ENCODE data around the gene DOCK1. TPM values are rescaled to one million over a fixed set of nuclear protein-coding genes. Genes with fewer than 3 reads are reported as not detected.

Gene DOCK1
- total RNA-seq, 1 donor = 99.7 TPM

DNA sequence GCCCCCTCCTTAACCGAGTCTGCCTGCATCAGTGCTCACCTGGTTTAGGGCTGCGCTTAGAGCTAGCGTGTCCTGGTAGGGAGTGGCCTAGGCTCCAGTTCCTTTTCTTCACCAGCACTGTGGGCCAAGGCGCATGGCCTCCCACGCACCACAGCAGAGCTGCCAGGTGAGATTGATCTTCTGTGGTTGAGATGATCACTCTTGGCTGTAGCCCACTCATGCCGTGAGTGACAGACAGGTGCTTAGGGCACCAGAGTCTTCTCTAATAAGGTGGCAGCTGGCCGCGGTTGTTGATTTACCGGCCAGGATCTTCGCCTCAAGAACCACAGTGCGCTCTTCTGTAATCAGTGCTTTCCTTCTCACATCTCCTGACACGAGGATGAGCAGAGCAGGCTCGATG lies 448.3 kb downstream of the DOCK1 start:
- H3K4me3 ChIP-seq (ENCODE audit: low read depth, low read length) = no peak overlapping the region
- TF ChIP-seq, protein P1, sequence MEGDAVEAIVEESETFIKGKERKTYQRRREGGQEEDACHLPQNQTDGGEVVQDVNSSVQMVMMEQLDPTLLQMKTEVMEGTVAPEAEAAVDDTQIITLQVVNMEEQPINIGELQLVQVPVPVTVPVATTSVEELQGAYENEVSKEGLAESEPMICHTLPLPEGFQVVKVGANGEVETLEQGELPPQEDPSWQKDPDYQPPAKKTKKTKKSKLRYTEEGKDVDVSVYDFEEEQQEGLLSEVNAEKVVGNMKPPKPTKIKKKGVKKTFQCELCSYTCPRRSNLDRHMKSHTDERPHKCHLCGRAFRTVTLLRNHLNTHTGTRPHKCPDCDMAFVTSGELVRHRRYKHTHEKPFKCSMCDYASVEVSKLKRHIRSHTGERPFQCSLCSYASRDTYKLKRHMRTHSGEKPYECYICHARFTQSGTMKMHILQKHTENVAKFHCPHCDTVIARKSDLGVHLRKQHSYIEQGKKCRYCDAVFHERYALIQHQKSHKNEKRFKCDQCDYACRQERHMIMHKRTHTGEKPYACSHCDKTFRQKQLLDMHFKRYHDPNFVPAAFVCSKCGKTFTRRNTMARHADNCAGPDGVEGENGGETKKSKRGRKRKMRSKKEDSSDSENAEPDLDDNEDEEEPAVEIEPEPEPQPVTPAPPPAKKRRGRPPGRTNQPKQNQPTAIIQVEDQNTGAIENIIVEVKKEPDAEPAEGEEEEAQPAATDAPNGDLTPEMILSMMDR (IDR thresholded peaks at IDR 0.05; ENCODE audit: insufficient read depth, low read depth, low read length) = no peak
- no peak for DNase-seq (ENCODE audit: low read depth)

DNA sequence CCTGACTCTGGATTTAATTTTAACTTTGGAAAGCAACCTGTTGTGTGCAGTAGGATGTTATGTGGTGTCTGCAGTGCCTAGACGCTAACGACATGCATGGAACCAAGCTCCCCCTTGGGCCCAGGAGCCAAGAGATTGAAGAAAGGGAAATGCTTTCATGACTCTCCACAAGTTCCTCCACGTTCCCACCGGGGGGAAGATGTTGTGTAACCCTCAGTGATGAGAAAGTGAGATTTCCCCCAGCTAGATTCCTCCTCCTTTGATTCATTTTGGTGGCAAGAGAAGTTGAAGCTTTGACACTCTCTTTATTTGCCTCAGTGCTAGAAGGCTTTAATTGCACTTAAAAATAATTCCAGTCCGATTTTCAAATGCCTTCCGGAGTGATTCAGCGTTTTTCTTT lies 449.0 kb downstream of the DOCK1 start:
- no peak overlapping the region for H3K4me3 ChIP-seq (ENCODE audit: low read depth, low read length)
- no peak for DNase-seq (ENCODE audit: low read depth)
- TF ChIP-seq, protein P1 (IDR thresholded peaks at IDR 0.05; ENCODE audit: insufficient read depth, low read depth, low read length) = no peak

DNA sequence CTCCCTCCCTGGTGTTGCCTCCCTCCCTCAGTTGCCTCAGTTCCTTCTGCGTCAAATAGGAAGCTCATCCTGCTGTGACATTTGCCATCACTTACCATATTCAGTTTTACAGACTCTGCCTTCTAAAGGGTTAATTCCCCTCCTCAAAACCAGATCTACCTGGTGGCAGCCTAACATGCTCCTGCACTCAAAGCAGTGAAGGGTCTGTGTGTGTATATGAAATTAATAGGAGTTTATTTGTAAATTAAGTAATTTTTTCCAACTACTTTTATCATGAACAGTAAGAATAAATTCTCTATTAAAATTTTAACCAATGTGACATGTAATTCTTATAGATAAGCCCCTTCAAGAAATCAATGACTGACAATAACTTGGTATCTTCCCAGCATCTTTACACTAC lies 449.8 kb downstream of the DOCK1 start:
- DNase-seq (ENCODE audit: low read depth) = no peak
- TF ChIP-seq, protein P1 (IDR thresholded peaks at IDR 0.05; ENCODE audit: insufficient read depth, low read depth, low read length) = peak; percentile 30

DNA sequence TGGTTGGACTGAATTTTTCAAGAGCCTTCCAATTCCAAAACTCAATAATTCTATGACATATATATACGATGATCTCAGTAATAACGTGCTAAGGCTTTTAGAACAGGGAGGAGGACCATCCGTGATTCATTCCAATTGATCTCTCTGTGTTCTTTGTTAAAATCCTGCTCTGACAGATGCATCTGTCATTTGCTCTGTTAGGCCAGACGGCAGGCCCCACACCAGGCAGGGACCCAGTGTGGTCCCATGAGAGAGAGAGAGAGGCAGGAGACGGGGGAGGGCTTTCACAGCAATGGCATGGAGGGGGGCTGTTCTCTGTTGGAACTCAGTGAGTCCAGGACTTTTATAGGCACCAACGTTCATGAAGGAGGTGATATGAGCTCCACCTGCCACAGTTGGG lies 451.1 kb downstream of the DOCK1 start:
- TF ChIP-seq, protein P1 (IDR thresholded peaks at IDR 0.05; ENCODE audit: insufficient read depth, low read depth, low read length) = no peak
- no peak overlapping the region for H3K4me3 ChIP-seq (ENCODE audit: low read depth, low read length)
- DNase-seq (ENCODE audit: low read depth) = no peak

More for the DNA sequence above, 449.8 kb downstream of the DOCK1 start:
- H3K4me3 ChIP-seq (ENCODE audit: low read depth, low read length) = no peak overlapping the region

DNA sequence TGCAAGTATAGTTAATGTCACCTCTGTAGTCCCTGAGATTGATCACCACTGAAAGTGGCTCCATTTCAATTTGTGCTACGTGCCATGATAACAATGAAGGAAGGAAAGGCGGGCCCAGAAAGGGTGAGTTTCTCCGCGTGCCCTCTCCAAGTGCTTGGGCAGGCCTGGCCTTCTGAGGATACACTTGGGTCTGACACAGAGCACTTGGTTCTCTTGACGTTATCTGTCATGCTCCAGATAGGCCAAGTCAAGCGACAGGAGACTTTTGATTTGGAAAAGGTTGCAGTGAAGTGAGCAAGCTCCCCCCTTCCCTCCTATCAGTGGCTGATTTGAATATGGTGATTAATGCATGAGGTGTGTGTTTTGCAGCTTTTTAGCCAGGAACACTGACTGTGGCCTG lies 452.0 kb downstream of the DOCK1 start:
- TF ChIP-seq, protein P1 (IDR thresholded peaks at IDR 0.05; ENCODE audit: insufficient read depth, low read depth, low read length) = no peak
- DNase-seq (ENCODE audit: low read depth) = no peak
- H3K4me3 ChIP-seq (ENCODE audit: low read depth, low read length) = no peak overlapping the region

DNA sequence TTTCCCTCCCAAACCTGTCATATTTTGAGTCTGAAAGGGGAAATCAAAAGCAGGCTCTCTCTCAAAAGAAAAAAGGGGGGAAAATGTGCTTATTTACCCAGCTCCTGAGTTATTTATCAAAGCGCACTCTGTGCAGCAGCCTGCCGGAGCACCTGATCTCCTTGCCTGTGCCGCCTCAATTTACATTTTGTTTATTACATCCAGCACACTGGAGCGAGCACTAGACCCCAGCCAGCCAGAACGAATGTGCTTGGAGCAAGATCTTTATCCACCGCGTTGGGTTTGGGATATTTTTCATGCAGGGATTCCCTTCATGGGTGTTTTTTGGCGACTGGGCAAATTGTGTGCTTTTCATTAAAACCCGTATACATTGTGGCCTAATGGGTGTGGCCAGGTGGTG lies 453.1 kb downstream of the DOCK1 start:
- no peak overlapping the region for H3K4me3 ChIP-seq (ENCODE audit: low read depth, low read length)
- DNase-seq (ENCODE audit: low read depth) = no peak
- TF ChIP-seq, protein P1 (IDR thresholded peaks at IDR 0.05; ENCODE audit: insufficient read depth, low read depth, low read length) = no peak

DNA sequence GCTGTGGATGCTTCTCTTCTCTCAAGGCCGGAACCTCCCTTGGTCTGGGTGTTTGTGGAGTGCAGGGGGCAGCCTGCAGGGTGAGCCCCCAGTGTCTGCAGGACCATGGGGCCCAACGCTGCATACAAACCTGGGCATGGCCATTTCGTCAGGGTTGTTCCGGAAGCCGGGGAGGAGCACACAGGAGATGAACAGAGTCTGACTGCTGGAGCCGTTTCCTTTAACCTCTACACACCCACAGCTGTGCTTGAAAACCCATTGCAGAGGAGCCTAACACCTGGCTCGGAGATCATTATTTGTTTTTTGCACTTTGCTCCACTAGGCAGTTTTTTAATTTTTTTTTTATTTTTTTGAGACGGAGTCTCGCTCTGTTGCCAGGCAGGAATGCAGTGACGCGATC lies 458.8 kb downstream of the DOCK1 start:
- TF ChIP-seq, protein P1 (IDR thresholded peaks at IDR 0.05; ENCODE audit: insufficient read depth, low read depth, low read length) = no peak
- no peak for DNase-seq (ENCODE audit: low read depth)
- H3K4me3 ChIP-seq (ENCODE audit: low read depth, low read length) = no peak overlapping the region

All from fibroblast of villous mesenchyme (primary cell).